HG02885 (cell line): ENCODE data around the gene TUBA4A.

Experiments
- ATAC-seq: cut with Tn5 transposase; IDR thresholded peaks from one replicate; pipeline ENCODE4 v1.9.1; 2021; ENCODE audit warnings: mild to moderate bottlenecking; ENCODE audit not compliant: unreplicated experiment, poor library complexity

TUBA4A gene

DNA sequence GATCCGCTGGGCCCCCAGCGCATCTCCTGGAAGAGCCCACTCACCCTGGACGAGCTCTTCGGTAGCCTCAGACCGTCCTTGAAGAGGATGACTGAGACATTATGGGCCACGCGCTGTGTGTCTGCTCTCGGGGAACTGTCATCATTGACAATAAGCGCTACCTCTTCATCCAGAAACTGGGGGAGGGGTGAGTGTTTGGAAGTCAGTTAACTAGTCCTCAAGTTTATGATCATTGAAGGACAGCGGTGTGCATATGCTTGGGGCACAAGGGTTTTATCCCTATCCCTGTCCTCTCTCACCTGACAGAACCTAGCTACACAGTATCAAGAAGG is 7.9 kb downstream of the TUBA4A start:
- ATAC-seq, result no peak

DNA sequence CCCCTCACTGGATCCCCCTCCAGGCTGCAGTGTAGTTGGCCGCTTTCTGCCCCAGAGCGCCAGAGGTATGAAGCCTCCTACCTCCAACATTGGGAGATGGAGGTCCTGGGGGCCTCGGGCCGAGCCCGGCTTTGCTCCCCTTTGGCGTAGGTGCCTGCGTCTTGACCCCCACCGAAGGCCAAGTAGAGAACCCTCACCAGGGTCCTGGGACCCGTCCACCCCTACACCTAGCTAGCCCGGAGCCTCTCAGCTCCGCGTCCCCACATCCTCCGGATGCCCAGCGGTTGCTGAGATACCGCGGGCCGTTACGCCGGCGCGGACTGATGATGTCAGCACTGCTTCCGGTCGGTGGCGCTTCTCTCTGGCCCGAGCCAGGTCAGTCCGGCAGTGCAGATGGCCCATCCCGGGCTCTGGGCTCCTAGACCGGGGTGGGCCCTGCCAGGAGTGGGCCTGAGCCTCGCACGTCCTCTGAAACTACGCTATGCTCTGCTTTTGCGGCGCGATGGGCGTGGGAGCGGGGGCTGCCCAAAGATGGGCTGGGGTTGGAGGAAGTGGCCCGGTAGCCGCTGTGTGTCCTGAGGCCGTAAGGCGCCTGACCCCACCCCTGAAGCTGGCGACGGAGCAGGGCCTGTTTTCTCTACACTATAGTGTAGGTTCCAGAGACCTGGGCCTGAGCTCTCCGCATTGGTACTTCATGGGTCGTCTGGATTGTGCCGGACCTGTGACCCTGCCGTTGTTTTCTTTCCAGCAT is 8.4 kb downstream of the TUBA4A start, which contains the start of the genes GLB1L and STK16:
Gene GLB1L, minus strand, starts transcription at position 297 of the 751 bp plus-strand sequence. CDS start 1,871 bp downstream, outside the sequence.
Gene STK16, plus strand, starts transcription at position 332 of the 751 bp plus-strand sequence. CDS start 521 bp downstream, outside the sequence.
- peak; percentile 90 for ATAC-seq

DNA sequence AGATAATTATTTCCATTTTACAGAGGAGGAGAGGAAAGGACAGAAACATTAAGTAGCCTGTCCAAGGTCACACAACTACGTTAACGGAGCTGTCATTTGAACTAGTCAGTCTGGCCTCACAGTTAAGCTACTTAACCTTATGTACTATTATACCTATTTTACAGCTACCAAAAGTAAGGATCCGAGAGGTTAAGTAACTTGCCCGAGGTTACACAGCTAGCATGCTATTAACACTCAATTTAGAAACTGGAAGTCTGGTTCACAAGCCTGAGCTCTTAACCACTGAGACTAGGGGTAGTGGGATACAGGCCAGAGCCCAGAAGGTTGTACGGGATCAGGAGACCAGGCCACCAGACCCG is 8.9 kb downstream of the TUBA4A start:
- ATAC-seq, result no peak

DNA sequence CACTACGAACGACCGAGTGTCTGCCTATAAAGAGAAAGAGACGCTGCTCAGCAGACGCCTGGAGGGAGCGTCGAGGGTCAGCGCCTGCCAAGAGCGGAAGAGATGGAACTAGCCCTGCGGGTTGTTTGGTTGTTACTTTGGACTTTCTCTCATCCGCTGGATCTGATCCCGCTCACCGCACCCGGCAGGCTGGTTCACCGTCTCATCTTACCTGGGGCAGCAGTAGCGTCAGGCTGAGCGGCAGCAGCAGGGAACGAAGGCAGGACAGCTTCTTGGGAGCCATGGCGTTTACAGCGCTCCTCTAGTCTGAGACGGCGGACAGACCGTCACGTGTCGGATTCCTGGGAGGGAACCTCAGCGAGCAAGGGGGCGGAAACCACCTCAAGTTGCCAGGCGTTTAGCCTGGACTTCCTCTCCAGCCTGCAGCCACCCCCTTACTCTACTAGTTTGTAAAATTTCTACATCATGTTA is 10.4 kb downstream of the TUBA4A start:
- no peak for ATAC-seq

DNA sequence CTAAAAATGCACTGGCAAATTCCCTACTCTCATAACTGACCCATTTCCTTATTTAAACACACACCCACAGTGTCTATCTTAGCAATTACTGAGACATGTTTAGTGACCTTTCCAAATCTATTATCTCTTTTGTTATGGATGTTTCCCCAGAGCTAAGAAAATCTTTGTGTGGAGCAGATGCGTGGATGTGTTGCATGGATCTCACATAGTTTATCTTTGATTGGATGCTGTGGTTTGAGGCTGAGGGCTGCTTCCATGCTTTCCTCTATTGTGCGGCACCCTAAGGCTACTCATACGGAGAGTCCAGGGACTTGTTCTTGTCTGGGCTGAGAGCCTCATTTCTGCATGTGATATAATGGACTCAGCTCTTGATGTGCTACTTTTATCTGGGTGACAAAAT is 19.4 kb downstream of the TUBA4A start:
- no peak for ATAC-seq

DNA sequence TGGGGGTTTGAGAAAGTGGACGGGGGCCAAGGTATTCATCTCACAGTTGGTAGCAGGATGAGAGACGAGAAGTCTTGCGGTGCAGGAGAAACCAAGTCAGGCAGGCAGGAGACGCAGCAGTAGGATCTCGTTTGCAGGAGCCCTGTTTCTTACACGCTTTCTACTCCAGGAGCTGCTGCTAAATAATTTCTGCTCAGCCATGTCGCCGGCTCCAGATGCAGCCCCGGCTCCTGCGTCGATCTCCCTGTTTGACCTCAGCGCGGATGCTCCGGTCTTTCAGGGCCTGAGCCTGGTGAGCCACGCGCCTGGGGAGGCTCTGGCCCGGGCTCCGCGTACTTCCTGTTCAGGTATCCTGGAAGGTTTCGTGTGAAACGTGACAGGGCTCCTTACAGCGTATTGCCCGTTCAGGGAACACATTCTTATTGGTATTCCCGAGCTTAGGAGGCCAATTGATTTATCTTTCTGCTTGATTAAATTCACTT is 23.6 kb downstream of the TUBA4A start:
- no peak for ATAC-seq

DNA sequence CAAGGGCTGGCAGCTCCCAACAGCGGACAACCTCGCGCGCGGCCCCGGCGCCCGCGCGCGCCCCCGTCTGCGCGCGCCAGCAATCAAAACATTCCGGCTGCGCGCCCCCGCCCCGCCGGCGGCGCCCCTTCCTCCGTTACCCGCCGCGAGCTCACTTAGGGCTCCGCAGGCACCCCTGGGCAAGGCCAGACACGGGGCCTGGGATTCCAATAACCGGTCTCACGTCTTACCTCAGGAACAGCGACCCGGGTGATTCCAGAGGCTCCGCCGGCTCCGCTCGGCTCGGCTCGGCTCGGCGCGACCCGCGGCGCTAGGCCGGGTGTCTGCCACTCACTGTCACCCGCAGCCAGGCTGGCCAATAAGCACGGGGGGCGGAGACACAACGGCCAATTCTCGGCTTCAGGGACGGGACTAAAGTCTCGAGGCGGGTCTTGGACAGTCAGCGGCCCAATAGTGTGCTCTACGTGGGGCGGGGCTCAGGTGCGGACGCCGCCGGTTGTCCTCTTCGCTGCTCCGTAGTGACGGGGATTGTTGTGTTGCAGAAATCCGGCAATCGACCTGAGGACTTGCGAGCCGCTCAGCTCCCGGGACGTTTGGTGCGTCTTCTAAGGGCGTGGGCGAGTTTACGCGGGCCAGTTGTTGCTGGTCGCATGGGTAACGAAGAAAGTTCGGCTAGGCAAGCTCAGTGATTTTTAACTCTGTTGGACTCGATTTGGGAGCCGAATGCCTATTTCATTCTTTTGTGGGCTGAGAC is 24.2 kb downstream of the TUBA4A start, which contains the start of the genes ANKZF1 and ATG9A:
Gene ANKZF1, plus strand, starts transcription at position 502 of the 754 bp plus-strand sequence. CDS start 452 bp downstream, outside the sequence.
Gene ATG9A, minus strand, starts transcription at position 332 of the 754 bp plus-strand sequence. CDS start 1,612 bp downstream, outside the sequence.
- ATAC-seq, result peak; percentile 97

DNA sequence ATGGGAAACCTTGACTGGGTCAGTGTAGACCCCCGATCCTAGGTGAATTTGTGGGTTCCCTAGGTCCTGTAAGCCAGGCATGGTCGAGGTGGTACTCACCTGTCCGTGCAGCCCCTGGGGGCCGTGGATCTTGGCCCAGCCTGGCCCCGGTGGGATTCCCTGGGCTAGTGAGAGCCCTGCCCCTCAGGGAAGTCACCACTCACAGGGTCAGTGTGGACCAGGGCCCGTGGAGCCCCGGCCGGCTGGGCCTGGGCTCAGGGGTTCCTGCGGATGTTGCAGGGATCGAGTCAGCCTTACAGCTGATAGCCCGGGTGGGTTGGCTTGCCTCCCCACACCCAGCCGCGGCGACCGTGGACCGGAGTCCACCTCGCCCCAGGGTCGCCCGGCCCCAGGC is 24.8 kb downstream of the TUBA4A start:
- ATAC-seq, result peak; percentile 17

DNA sequence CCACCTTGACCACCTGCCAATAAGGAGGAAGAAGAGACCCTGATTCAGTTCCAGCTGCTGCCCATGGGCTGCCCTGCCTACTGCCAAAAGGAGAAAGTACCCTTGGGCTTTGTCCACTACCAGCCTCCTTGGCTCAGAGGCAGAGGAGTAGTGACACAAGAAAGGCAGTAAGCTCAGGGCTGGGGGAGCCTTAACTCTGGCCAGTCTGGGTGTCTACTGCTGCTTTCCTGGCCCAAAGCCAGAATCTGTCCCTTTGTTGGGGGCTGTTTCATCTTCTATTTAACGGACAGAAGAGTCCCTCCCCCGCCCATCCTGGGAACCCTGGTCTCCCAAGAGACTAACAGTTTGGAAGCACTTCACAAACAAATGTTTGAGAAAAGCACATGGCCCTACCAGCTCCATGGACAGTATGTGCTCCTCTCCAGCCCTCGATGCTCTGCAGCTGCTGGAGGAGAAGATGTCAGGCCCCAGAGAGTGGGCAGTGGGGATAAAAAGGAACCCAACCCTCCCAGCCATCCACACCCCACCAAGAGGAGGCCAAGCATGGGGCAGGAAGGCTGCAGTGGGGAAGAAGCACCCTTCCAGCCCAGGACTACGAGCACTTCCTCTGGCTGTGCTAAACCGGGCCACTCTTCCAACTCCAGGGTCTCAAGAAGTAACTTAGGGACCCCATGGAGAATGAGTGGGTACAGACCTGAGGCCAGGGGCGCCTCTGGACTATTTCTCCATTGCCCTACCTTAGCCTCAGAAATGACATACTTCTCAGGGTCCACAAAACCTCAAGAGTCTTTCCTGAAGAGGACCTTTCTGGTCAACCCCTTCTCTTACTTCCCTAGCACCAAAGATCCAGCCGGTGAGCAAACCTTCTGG is 25.4 kb downstream of the TUBA4A start:
- ATAC-seq, result no peak

DNA sequence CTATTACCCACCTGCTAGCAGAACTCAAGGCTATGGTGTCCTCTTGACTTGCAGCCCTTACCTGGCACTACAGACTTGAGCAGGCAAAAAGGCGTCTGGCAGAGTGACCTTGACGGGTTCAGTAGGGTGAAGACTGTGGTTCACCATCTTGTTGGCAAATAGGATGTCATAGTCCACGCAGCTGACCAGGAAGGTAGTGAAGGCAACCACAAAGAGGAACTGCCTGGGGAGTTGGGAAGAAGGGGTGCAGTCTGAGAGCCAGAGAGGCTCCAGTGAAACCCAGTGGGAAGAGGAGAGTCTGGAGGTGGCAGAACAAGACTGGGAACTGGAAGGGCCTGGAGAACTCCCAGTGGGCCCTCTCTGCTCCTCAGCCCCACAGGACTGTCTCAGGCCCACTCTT is 28.4 kb downstream of the TUBA4A start:
- no peak for ATAC-seq

DNA sequence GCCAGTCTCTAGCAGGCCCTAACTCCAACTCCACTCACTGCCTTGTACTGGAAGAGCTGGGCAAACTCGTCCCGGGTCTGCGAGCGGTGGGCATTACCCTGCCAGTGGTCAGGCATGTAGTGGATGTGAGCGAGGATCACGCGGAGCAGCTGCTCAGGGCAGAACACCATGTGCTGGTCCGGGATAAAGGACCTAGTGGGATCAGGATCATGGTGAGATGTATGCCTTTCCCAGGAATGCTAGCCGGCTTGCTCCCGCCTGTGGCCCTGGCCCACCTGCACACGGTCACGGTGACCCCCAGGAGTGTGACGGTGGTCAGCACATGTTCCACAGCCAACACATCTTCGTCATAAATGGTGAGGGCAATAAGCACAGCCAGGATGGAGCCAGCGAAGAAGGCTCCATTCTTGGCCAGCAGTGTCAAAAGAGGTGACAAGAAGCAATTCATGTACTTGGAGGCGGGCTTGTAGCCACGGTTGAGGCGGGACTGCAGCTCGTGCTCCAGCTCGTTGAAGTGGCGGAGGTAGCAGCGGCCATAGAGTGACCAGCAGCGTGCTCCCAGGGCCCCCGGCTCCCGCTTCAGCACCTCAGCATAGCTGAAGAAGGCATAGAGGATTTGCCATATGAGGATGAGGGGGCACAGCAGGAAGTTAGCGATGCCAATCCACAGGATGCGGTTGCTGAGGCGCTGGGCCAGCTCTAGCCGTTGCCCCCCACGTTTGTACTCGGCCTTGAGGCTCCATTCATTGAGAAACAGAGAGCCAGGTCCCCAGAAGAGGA is 29.7 kb downstream of the TUBA4A start:
- ATAC-seq, result no peak

DNA sequence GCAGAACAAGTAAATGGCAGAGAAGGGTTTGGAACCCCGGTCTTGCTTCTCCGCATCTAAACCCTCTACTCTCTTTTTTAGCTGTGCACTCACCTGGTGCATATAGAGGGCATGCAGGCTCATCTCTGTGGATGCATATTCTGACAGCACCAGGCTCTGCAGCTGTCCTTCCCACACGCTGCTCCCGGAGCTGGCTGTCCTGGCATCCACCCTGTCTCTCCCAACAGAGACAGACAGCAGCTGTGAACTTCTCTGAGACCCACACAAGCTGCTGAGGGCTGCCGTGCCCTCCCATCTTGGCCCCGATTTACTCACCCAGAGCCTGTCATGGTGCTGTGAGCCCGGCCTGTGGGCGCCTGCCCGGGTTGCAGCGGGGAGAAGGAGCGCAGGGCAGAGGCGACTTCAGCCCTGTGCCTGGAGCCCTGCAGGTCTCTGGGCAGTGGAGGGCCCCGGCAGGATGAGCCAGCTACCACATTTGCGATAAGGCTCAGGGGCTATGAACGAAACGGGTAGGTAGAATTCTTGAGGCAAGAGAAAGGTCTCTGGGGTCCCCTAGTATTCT is 31.7 kb downstream of the TUBA4A start:
- no peak for ATAC-seq

DNA sequence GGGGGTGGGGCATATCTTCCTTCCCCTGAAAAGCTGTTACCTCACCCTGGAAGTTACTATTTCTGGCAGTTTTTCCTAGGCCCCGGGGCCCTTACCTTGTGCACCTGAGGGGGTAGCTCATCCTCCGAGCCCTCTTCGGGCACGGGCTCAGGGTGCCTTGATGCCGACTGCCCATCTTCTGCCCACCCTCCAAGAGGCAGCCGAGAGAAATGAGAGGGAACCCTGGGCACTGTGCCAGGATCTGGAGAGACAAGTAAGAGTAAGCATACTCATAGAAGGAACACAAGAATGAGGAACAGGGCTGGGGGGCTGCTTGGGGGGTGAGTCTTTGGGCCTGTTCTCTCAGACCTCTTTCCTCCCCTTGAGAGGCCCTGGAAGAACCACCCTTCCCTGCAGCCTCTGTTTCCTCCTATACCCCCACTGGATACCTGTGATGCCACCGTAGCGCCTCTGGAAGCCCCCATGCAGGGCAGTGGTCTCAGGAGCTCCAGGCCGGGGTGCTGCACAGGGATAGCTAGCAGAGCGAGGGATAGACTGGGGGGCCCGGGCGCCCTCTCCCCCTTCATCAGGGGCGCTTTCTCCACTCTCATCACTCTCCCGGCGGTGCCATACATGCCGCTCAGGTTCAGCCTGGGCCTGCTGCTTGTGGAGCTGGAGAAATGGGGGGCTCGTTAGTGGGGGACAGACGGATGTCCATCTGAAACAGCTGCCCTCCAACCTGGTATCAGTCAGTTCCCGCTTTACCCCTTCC is 32.9 kb downstream of the TUBA4A start:
- ATAC-seq, result no peak

DNA sequence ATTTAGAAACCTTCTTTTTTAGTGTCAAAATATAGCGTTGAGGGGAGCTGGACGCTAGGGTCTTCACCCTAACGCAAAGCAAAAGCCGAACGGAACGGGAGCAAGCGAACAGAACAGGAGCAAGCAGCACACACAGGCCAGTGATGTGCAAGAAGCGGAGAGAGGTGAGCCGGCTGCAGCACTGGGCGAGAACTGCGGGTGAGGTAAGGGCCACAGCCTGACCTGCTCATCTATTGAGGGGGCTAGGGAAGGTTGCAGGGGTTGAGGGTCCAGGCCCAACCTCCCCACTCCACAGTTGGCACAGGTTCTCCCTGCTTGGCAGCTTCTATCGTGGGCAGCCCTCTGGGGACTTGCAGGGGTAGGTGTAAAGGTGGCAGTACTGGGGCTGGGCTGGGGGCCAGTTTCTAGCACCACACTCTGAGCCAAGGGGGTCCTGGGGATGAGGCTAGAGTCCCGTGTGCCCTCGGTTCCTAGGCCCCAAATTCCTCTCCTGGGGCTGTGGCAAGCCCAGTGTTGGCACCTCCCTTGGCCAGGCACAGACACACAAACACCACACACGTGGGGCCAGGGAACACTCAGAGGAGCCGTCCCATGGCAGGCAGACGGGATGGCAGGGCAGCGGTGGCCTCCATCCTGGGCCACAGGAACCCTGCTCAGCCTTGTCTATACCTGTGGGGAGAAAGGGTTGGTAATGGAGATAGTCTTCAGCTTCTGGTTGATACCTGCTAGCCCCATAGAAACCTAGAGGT is 33.8 kb downstream of the TUBA4A start:
- ATAC-seq, result no peak

DNA sequence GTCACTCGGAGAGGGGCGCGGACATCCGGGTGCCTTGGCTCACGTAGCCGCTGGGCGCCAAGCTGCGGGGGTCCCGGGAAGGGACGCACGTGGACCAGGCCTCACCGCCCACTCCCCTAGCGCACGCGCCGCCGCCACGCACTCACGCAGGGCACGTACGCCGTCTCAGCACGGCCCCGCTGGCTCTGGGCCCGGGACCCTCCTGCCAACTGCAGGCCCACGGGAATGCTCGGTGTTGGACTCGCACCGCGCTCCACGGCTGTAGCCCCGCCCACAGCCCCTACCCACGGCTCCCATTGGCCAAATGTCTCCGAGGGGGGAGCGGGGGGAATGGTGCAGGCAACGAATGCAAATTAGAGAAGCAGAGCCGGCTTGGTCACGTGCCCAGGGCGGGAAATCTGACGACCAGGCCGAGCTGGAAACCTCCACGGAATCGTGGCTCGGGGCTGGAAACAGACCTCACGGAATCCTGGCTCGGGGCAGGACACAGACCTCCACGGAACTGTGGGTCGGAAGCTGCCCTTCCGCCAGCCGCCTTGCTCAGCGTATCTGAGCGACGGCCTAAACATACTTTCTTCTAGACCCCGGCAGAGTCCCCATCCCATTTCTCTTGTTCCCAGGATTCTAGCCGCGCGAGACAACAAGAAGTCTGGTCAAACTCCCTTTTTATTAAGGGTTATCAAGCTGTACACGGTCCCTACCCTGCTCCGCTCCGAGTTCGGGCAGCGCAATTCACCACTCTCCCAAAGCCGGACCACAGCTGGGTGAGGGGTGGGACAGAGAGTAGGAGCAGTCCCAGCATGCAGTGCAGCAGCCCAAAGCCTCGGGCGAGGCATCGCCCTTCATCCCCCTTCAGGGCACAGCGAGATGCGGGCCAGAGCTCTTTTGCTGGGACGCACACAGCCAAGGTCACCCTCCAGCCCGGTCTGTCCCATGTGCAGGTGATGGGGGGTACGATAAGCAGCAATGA is 34.7 kb downstream of the TUBA4A start, which contains the start of gene ABCB6:
Gene ABCB6, minus strand, starts transcription at position 227 of the 970 bp plus-strand sequence. CDS start 285 bp downstream, outside the sequence.
- peak; percentile 78 for ATAC-seq

DNA sequence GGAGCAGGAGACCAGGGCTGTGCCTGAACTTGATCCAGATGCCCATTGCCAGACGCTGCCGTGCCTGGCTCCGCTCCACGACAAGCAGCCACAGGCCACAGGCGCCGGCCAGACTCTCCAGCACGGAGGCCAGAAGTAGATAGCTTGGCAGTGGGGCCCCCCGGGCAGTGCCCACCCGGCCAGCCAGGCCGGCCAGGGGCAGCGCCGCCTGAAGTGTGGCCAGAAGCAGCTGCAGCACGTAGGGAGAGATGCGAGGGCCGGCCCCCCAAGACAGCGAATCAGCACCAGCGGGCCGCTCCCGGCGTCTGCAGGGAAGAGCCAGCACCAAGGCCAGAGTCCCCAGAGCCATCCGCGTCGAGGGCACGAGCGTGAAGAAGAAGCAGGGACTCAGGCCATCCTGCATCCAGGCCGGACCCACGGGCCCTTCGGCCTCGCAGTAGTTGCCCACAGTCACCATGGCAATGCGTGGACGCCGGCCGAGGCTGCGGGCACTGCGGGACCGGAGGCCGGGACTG is 35.4 kb downstream of the TUBA4A start:
- peak; percentile 24 for ATAC-seq
